CD4-positive, alpha-beta T cell treated with Interferon gamma for 1 hour (primary cell): ENCODE measurements around the gene CRIM1.

Experiments used
- DNase-seq: peaks from one replicate; pipeline ENCODE4 v3.0.0-alpha.2; 2020

Gene CRIM1

DNA sequence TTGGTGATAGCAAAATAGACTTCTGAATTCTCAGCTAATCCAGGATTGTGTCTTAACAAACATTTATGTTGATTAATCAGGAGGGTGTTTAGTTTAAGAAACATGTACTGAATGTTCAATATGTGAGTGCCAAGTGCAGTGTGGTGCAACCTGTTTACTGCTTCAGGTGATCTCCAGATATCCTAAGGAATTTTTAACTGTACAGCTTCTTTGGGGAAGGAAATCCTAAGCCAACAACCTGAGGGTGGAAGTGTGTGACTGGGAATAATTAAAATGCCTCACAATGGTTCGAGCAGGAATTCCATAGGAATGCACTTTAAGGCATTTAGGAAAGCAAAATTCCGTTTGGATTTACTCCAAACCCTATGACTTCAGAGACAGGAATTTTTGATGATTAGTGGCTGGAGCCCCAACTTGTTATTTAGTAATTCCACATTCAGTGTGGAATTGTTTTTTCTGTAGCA lies 16.4 kb downstream of the CRIM1 start:
- DNase-seq: no peak

DNA sequence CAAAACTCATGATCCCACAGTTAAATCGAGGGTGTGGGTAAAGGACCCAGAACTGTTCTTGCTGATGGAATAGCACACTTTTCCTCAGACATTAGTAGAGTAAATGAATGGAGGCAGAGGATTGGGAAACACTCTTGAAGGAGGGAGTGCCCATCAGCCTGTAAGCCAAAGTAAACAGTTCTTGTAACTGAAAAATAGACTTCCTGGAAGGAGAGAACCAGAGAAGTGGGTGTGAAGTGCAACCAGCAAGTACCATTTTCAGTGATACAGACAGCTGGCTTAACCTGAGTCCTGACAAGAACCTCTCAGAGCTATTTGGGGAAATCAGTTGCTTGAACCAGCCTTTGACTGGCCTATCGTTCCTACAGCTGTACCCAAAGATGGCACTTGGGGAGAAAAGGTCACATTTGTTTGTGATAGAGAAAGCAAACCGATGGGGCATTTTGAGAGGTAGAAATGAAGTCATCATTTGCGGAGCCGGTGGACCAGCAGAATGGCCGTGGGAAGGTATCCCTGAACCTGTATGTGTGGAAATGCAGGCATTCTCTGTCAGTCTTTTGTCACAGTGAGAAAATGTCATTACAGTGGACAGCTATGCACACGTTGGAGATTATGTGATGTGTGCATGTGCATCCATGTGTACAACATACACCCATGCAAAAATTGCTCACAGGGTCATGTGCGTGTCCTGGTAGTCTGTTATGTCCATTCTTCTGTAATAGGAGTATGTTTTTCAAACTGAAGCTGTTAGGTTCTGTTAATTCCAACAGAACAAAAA lies 17.8 kb downstream of the CRIM1 start:
- no peak for DNase-seq

DNA sequence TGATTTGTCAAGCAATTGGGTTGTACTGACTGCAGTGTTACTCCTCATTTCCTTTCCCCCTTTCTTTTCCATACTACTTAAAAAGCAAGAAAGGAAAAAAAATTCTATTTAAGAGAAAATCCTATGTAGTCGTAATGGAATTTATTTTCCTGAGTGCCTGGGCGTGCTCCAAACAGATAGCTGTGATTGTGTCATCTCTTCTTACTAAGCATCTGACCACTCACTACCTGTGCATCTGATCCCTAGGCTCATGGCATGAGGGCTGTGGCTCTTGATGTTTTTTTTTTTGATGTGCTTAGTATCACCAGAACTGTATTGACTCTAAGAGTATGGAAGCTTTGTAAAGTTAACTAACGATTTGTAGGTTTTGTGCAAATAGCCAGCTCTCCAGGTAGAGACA lies 19.0 kb downstream of the CRIM1 start:
- no peak for DNase-seq

DNA sequence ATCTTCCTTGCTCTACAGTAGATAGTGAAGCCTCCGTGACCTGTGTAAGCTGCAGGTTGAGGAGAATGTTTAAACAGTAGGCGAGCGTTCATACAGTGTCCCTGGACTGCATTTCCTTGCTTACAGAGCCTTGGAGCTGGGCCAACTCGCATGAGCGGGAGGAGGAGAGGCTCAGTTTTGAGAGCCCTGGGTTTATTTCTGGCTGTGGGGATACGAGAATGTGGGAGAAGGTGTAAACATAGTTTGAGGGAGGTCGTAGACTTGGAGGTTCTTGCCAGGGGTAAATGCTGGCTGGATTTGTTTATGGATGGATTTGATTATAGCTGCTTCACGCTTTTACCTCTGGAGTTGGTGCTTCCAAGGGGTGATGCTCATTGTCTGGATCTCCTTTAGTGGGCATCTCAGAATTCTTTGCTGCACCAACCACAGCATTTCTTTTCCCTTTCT lies 20.8 kb downstream of the CRIM1 start:
- DNase-seq: no peak

DNA sequence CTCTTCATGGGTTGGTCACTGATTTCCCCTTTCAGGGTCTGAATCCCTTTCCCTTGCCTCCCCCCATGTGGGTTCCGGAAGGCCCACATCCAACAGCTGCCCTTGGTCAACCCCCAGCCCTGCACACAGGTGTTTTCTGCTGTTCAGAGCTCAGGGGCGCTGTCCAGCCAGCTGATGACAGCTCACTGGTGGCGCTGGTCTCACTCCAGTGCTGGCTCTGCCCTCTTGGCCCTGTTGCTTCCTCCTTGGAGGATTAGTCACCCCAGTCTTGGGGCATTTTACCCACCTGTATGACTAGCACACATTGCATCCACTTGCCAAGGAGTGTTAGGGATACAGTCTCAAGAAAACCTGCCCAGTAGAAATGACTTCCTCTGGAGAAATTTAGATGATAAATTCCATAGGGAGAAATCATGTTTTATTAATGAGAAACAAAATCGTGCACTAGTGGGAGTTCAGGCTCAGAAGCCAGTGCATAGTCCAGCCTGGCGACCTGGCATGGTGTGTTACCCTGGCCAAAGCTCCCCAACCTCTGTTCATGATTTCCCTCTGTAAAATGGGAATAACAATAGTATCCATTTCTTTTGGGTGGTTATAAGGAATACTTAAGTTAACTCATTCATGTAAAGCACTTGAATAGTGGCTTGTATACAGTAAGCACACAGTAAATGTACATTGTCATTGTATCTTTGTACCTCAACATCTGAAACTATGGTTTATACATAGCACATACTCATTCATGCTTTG lies 21.6 kb downstream of the CRIM1 start:
- DNase-seq: no peak

DNA sequence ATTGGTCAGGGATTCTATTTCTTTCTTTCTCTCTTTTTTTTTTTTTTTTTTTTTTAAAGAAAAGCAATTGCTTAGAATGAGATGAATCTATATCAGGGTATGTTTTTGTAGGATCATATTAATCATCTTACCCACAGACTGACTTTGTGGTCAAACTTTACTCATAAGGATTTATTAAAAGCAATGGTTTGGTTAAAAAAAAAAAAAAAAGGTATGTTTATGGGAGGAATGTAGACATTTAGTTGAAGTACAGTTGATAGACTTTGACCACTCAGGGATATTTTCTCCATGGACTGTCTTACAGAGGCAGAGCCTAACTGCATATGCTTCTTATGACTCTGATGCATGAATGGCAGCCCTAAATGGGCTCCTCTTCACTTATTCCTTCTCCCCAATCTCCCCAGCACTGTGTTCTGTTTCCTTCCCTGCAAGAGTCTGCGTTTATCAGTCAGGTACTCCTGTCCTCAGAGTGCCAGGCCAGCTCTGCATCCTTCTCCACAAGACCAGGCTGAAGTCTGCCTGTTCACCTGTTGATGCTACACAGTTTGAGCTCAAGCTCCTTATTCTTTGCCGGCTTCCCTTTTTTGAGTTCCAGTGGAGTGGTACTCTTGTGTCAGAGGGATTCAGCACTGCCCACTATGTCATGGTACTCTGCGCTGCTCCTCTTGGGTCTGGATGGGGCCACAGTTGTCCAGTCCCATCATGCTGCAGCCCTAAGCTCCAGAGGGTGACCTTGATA lies 24.3 kb downstream of the CRIM1 start:
- DNase-seq: no peak

DNA sequence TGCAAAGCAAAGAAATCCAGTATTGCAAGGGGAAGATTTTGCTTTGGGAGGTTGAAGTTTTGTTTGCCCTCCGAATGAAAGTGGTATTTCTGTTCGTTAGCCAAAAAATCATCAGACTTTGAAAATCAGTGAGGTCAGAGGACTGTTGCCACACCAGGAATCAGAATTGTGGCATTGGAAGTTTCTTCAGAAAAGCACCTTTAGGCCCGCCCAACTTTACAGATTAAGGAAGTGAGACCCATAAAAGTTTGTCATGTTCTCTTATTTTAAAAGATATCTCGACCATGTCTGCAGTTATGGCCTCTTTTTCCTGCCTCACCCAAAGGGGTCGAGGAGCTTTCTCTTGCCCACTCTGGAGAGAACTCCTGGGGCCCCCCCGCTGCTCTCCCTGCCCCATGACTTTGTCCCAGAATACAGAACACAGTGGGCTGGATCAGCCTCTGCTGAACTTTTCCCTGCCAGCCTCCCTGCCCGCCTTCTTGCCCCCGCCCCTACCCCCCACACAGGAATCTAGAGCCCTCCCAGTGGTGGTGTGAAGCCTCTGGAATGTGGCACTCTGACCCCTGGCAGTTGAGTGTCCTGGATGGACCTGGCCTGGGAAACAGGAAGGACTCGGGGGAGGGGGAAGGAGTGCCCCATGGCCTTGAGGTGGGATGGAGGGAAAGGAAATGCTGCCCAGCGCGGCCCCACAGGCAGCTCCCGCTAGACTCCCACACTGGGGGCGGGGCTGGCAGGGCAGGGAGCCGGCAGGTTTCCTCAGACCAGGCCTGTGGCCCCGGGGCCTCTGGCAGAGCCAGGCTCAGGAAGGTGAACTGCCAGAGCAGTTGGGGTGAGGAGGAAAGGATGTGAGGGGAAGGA lies 25.3 kb downstream of the CRIM1 start:
- no peak for DNase-seq

DNA sequence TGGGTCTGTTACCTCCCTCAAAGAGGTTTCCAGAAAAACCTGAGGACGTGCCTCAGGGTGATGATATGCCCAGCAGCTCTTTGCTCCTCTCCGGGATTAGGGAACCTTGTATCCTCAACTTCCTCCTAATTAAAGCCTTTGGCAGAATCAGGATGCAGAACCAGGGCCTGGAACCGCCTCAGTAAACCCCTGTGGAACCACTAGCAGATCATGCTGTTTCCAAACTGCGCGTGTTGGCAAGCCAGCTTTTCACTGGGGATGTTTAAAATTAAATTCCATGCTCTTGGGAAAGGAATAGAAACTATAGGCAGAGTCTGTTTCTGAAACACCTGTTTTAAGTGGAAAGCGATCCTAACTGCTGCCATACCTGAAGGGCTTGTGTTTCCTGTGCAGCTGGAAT lies 26.4 kb downstream of the CRIM1 start:
- DNase-seq: no peak

DNA sequence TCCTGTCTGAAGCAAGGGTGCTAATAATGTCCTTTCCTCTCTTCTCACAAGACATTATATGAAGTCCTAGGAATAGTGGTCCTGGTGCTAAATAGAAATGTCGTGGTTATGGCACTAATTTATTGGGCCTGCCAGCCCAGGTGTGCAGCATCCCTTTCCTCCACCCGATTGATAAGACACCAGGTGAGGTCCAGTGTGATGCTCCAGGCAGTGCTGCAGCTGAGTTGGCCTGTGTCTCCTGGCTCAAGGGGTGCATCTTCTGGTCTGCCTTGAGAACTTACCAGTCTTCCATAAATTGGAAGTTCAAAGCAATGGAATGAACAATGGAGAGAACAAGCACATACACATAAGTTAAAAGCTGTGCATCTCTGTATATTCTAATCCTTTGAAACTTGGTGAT lies 26.9 kb downstream of the CRIM1 start:
- no peak for DNase-seq

DNA sequence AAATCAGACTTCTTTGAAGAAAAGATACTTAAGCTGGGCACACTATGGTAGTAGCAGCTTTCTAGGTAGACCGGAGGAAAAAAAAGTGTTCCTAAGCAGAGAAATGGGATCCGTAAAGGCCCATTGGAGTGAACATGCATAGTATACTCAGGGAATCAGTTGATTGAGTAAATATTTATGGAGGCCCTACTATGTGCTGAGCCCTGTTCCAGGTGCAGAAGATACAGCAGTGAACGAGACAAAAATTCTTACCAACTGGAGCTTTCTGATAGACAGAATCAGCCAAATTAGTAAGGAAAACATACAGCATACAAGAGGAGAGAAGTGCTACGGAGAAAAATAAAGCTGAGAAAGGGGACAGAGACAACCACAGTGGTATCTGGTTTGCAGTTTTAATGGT lies 28.1 kb downstream of the CRIM1 start:
- DNase-seq: no peak

DNA sequence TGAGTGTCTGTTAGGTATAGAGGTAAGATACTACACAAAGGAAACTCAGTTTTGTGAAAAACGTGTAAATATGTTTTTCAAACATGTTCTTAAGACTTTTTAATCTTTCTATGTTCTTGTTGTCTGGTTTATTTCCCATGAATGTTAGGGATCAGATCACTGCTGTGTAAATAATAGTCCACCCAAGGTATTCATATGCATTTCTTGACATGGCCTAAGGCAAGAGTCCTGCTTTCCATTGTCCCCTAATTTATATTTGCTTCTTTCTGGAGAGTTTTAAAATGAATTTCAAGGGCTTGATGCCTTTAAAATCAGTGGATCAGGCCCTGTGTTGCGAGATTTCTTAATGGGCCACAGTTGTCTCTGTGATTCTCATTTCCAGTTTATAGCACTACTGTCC lies 28.9 kb downstream of the CRIM1 start:
- no peak for DNase-seq

DNA sequence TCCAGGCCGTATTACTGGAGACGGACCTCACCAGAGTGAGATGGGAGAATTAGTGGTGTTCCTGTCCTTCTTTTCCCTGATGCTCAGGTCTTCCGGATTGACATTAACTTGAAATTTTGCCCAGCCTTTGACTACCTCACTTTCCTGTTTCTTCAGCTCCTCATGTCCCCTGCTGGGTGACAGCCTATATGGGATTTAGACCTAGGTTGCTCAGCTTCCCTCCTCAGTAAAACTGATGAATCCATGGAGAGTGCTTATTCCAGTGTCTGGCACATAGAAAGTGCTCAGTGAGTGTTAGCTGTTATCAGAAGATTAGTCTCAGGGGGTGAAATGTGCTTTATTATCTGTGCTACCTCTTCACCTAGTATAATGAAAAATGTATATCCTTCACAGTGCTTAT lies 30.0 kb downstream of the CRIM1 start:
- no peak for DNase-seq

DNA sequence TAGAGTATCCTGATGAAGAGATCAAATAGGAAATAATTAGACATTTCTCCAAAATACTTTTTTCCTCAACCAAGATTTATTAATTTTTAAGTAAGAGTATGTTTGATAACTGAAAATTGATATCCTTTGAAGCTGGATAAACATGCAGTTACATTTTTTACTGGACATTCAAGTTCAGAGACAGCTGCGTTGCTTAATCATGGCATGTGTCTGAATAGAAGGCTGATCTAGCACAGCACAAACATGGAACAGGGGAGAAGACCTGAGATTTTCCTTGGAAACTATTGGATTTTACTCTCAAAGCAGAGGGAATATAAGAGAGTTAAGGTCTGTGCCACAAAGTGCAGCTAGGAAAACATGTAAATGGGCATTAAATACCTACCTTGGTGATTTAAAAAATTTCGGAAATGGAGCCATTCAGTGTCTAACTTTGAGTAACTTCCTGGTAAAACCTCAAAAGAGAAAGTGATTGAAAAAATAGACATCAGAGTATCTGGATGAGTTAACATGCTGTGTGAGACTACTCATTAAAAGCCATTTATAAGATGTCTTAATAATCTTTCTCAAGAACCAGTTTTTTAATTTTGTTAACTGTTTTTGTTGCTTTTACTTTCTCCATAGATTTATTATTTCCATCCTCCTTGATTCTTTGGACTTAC lies 31.8 kb downstream of the CRIM1 start:
- DNase-seq: no peak

DNA sequence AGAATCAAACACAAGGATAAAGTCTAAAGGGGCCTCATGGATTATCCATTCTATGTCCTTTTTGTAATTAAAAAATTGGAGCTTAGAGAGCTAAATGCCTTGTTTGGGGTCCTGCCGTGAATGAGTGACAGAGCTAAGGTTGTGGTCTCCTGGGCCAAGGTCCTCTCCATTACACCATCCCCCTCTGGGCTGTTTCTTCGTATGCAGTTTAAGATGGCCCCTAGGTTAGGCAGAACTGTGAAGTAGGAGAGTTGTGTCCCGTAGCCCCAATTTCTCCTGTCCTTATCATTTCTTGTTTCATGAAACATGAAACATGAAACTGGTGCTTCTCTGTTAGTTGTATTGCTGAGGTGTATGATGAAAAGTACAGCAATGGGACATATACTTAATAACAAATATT lies 32.9 kb downstream of the CRIM1 start:
- DNase-seq: no peak

DNA sequence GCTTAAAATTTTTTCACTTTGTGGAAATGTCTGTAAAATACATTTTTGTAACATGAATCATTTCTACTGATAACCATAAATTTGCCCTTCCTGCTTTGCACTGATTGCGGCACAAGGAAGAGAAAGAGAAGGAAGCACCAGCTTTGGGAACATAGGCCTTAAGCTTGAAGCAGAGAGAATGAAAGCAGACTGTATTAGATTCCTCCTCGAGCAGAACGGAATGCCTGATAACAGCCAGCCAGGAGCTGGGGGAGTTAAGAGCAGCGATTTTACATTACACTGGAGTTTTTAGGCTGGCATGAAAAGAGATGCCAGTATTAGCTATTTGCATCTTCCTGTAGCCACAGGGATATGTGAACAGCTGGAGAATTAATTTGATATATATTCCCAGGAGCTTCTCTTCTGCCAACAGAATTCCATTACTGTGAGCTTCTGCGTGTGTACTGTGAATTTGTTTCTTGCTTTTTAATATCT lies 33.5 kb downstream of the CRIM1 start:
- no peak for DNase-seq

DNA sequence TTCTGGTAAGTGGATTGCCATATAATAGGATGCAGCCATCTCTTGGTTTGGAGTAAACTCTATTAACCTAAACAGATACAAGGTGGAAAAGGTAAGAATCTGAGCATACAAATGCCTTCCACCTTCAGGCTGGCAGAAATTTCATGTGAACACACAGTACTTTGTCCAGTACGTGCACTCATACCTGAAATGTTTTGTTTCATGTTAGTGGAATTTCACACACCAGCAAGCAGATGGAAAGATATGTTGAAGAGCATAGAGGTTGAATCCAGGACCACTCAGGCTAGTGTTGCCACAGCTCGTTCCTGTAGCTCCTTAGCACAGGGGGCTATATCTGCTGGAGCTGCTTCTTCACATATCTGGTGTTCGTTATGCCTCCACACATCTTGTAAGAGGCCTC lies 34.0 kb downstream of the CRIM1 start:
- no peak for DNase-seq

DNA sequence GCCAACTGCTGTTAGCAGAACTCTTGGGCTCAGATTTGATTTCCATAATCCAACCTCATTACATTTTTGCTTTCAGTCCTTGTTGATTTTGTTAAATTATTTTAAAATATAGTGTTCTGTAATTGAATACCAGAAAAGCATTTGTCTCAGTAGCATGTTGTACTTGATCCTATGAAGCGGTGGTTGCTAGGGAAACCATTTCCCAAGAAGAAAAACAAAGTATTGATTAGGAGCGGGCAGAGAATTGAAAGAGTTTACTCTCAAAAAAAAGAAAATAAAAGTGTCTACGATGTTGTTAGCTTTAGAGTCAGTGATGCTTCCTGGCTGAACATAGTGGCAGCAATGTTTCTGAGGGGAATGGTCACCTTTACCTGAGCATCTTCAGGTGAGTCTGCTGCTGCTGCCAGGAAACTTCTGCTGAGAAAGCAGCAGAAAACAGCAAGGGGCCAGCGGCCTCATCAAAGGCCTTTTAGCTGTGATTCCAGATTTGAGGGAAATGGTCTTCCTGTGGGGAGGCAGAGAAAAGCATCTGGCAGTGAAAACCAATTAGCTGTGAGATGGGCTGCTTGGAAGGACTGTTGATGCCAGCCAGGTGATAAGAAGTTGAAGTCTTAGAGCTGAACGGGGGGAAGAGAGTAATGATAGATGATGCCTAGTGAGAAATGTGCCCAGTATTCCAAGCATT lies 37.1 kb downstream of the CRIM1 start:
- no peak for DNase-seq

DNA sequence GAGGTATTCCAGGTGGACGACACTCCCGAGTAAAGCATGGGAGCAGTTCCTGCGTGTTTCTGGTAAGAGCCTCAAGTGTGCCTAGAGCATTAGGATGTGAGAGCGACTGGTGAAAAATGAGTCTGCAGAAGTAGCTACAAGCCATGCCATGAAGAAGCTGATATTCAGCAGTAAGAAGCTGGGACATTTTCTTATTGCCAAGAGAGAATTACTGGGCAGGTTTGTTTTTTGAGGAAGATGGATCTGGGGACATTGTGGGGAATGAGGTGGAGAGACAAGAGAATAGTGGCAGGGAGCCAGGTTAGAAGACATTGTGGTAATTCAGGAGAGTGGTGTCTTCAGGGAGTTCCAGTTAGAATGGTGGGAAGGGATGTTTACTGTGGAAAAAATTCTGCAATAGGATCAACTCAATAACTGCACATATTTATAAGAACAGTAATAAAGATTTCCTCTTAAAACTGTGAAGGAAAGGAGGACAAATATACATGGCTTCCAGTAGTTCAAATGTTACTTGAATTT lies 38.2 kb downstream of the CRIM1 start:
- no peak for DNase-seq

DNA sequence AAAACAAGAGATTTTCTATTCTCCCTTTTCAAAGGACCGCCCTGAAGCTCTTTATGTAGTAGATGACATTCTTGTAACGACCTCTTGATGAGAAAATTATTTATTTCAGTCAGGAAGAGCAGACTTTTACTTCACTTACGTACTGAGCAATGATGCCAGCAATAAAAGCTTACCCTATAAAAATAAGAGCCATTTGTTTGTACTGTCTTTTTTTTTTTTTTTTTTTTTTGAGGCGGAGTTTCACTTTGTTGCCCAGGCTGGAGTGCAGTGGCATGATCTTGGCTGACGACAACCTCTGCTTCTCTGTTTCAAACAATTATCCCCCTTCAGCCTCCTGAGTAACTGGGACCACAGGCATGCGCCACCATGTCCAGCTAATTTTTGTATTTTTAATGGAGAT lies 39.2 kb downstream of the CRIM1 start:
- no peak for DNase-seq

DNA sequence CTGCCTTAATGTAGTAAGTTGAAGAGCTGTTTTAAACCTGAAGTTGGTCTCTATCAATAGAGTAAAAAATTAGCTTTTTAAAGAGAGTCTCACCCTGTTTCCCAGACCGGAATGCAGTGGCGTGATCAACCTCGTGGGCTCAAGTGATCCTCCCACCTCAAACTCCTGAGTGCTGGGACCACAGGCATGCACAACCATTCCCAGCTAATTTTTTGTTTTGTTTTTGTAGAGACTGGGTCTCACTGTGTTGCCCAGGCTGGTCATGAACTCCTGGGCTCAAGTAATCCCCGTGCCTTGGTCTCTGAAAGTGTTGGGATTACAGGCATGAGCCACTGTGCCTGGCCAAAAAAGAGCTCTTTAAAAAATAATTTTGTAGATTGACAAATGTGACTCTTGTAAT lies 40.3 kb downstream of the CRIM1 start:
- no peak for DNase-seq

DNA sequence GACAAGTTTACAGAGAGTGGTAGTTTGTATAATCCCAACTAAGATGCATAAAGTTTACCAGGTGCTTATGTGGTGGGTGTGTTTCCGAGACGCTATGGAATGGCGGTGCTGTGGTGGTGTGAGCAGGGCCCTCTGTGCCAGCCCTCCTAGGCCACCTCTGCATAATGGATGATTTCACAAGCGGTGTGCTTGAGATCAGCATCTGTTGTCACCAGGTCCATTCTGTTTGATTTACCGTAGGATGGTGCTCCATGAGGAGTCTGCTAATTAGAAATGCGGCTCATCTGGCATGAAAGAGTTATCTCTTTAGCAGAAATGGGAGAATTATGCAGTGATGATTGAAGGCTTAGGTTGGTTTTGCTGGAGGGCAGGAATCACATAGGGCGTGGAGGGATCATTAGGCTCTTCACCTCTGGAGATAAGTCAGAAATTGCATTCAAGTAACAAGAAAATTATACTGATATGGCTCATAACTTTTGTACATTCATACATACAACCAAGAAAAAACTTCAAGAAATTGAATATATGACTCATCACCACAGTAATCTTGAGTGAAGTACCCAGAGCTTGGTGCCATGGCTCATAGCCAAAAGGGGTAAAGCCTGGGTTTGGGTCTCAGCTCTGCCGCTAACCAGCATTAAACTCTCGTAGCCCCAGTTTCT lies 41.4 kb downstream of the CRIM1 start:
- no peak for DNase-seq
